Astrocyte (in vitro differentiated cells and primary cell): Measurements from ENCODE around the gene ATF6B.

Experiments used
- CTCF ChIP-seq: IDR thresholded peaks from 2 replicates; pipeline ENCODE4 v1.5.1; 2011; ENCODE audit warnings: low read depth, mild to moderate bottlenecking, inconsistent platforms, low read length, moderate library complexity; ENCODE audit not compliant: insufficient read depth
- EZH2 ChIP-seq: IDR thresholded peaks from 2 replicates; pipeline ENCODE4 v1.6.1; 2012; ENCODE audit warnings: mild to moderate bottlenecking, low read length, inconsistent platforms; ENCODE audit not compliant: insufficient read depth

- TF ChIP-seq CTCF = no peak
- TF ChIP-seq EZH2 = no peak
These were observed 32.5 kb downstream of the ATF6B start for GRCh38 chr6:32095338-32096086.
